AG04450 (cell line): ENCODE results near the gene PIK3CB. TPM values are rescaled to one million over a fixed set of nuclear protein-coding genes. Genes with fewer than 3 reads are reported as not detected.

Experiments
- CTCF ChIA-PET: fragments of 300-600, 350-600 bp; formaldehyde crosslinking; extraction: SDS; loops from one replicate; lab custom pipeline; 2022; ENCODE audit warnings: antibody characterized with exemption, inconsistent platforms; lab: Charles Lee
- POLR2A ChIA-PET: fragments of 350-600 bp; formaldehyde crosslinking; extraction: SDS; loops from one replicate; lab custom pipeline; 2021; ENCODE audit warnings: antibody characterized with exemption, inconsistent platforms; lab: Yijun Ruan, JAX
- DNase-seq: peaks from one replicate; pipeline ENCODE4 v3.0.0-alpha.2; 2011; ENCODE audit warnings: low read depth, low spot score
- H3K27ac ChIP-seq: one replicate; pipeline ENCODE4 v1.5.1; 2012; ENCODE audit warnings: low read depth, low read length, control low read depth
- H3K27me3 ChIP-seq: one replicate; pipeline ENCODE4 v1.6.0; 2012; ENCODE audit warnings: low read length; ENCODE audit not compliant: control insufficient read depth, insufficient read depth
- H3K4me3 ChIP-seq: 2 replicates; pipeline ENCODE4 v1.5.1; 2011; ENCODE audit warnings: mild to moderate bottlenecking, low read depth, low read length, control low read depth
- H3K9me3 ChIP-seq: 2 replicates; pipeline ENCODE4 v1.5.1; 2012; ENCODE audit warnings: low read length; ENCODE audit not compliant: control insufficient read depth, insufficient read depth
- CTCF ChIP-seq: IDR thresholded peaks from 2 replicates; pipeline ENCODE4 v1.5.1; 2011; ENCODE audit warnings: low read depth, low read length, control low read depth, inconsistent platforms
- polyA plus RNA-seq: library from polyadenylated mRNA; depleted of rRNA; stranded (reverse); fragments of >200 nt; gene quantifications from 2 replicates; pipeline ENCODE4 v1.2.3, GENCODE V29; 2011

Gene PIK3CB
- polyA plus RNA-seq, 1 experiment: 13.8 TPM

DNA sequence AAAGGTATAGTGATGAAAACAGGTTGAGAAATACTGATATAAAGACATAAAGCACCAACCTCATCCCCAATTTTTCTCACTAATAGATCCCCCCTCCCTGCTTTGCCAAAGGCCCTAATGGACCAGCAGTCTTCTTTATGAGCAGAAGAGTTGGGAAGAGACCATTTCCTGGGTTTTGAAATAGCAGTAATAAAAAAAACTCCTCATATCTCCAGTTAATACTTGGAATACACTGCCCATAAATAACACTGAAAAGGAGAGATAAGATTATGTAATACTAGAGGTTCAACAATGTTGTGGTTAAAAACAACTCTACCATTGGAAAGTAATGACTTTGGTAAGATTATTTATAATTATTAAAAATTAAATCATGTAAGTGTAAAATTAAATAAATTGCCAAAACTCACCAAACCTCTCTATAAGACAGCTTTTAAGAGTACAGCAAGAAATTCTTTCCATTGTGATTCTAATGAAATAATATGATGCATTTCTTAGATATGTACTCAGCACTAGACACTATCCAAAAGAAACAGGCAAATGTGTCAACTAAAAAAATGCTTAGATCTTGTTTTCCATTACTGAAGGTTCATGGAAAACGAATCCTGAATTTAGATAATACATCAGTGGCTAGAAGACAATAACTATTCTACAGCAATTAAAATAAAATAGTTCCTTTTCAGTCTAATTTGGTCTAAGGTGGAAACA lies 137.9 kb downstream of the PIK3CB start:
- no peaks in the 10 kb centered on the region for H3K9me3 ChIP-seq
- no peak overlapping the region for H3K4me3 ChIP-seq
- TF ChIP-seq CTCF: no peak
- no peak overlapping the region for H3K27ac ChIP-seq
- no peaks in the 10 kb centered on the region for H3K27me3 ChIP-seq
- DNase-seq: no peak
- CTCF ChIA-PET: interaction anchor here (1.2 to 23.7 kb wide), 3 partner anchors 101 to 221 kb away, joined by 4 to 794 read pairs (median 10); no protein-coding TSS in a partner anchor
- POLR2A ChIA-PET: interaction anchor here (2.3 kb wide), 1 partner anchor 219 kb away, joined by 8 read pairs; no protein-coding TSS in a partner anchor

DNA sequence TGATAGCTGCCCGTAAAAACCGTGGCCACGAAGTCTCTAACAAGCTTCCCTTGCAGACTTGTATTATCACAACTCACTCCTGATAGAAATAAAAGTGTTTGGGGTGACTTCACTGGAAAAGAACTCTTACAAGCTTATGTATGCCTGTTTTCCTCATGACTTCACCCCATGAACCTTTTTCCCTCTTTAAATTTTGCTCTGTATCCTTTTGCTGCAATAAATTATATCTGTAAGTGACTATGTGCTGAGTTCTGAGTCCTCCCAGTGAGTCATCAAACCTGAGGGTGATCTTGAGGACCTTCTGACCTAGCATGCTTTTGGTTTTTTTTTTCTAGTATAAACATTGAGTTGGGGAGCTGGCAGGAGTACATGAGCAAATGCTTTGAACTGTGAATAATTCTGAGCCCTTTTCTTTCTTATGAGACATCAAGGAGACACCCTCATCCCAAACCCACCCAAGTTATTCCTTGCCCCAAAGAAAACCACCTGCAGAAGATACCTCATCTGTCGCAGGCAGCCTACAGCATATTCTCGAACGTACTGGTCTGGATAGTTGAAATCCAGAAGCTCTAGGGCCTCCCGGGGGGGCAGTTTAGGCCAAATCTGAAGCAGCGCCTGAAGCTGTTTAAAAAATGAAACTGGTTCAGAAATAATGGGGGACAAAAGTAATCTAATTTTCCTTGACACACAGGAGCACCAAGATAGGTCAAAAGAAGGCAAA lies 140.3 kb downstream of the PIK3CB start:
- ChIA-PET POLR2A (interaction anchor here (0.7 to 2.3 kb wide), 13 partner anchors 12 to 366 kb away, joined by 3 to 8 read pairs (median 4); partner anchors contain the start of genes CEP70 and FAIM), CTCF (interaction anchor here (0.8 to 23.7 kb wide), 9 partner anchors 8 to 279 kb away, joined by 3 to 794 read pairs (median 4); partner anchors contain the start of gene CEP70)
- Histone ChIP-seq H3K4me3 (no peak overlapping the region), H3K27ac (peak overlapping the region; percentile 87), H3K27me3 (no peaks in the 10 kb centered on the region), H3K9me3 (no peaks in the 10 kb centered on the region)
- DNase-seq: peak; percentile 91
- no peak for TF ChIP-seq CTCF

DNA sequence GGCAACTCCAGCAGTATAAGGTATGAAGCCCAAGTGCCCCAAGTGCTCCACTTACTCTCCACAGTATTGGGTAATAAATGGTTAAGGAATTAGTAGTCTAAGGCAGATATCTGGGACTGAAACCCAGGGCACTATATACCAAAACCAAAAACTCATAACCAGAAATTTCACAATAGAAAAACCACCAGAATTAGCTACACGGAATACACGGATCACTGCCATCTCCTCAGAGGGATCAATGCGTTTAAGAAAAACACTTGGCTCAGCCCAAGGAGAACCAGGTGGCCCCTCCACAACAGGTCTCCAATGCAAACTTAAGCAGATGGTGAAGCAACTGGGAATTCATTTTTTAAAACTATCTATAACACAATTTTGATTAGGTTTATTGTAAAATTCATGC lies 142.6 kb downstream of the PIK3CB start:
- Histone ChIP-seq H3K27me3 (no peaks in the 10 kb centered on the region), H3K4me3 (no peak overlapping the region), H3K9me3 (no peaks in the 10 kb centered on the region), H3K27ac (no peak overlapping the region)
- CTCF ChIA-PET: interaction anchor here (1.3 to 23.7 kb wide), 2 partner anchors 226 to 244 kb away, joined by 3 to 794 read pairs; no protein-coding TSS in a partner anchor
- POLR2A ChIA-PET: no interaction called here
- no peak for TF ChIP-seq CTCF
- no peak for DNase-seq

GRCh38 chr3:138691351-138691750 lies 143.4 kb downstream of the PIK3CB start:
- ChIA-PET CTCF (interaction anchor here (0.5 to 23.7 kb wide), 3 partner anchors 227 to 622 kb away, joined by 3 to 794 read pairs (median 3); no protein-coding TSS in a partner anchor), POLR2A (no interaction called here)
- no peak for DNase-seq
- Histone ChIP-seq H3K27ac (no peak overlapping the region), H3K4me3 (no peak overlapping the region), H3K27me3 (no peaks in the 10 kb centered on the region), H3K9me3 (no peaks in the 10 kb centered on the region)
- TF ChIP-seq CTCF: no peak
